Caco-2 (cell line): Measurements from ENCODE around the gene LCAT. TPM values are rescaled to one million over a fixed set of nuclear protein-coding genes. Genes with fewer than 3 reads are reported as not detected.

Experiments
- BruUV-seq: library from RNA; stranded (reverse); fragments of 400-500 nt; replicated peaks from 2 replicates; lab custom pipeline; 2021; lab: Mats Ljungman, UMichigan
- CTCF ChIA-PET: fragments of 300-600 bp; sonication (Branson Sonifier 250); formaldehyde crosslinking; loops from one replicate; lab custom pipeline; 2022; ENCODE audit warnings: antibody characterized with exemption; lab: Charles Lee
- POLR2A ChIA-PET: fragments of 300-600 bp; sonication (Branson Sonifier 250); formaldehyde crosslinking; loops from one replicate; lab custom pipeline; 2022; ENCODE audit warnings: antibody characterized with exemption; lab: Charles Lee
- DNase-seq, 2 experiments: peaks; one replicate each; pipeline versions ENCODE4 v3.0.0 to v3.0.0-alpha.2; 2020 to 2022
- H3K27me3 ChIP-seq: replicated peaks from 2 replicates; pipeline ENCODE4 v1.6.0; 2011; ENCODE audit warnings: low read length; ENCODE audit not compliant: control insufficient read depth, insufficient read depth
- H3K36me3 ChIP-seq: 2 replicates; pipeline ENCODE4 v1.5.1; 2011; ENCODE audit warnings: low read length; ENCODE audit not compliant: control insufficient read depth, insufficient read depth
- H3K4me1 ChIP-seq: fragments of 250-450 bp; sonication (Bioruptor Pico); 2 replicates; pipeline ENCODE4 v1.5.1; 2020; ENCODE audit warnings: mild to moderate bottlenecking
- H3K4me3 ChIP-seq: 2 replicates; pipeline ENCODE4 v1.5.1; 2011; ENCODE audit warnings: low read depth, mild to moderate bottlenecking, control low read depth, low read length
- H3K9me3 ChIP-seq: fragments of 250-450 bp; sonication (Bioruptor Pico); 2 replicates; pipeline ENCODE4 v1.5.1; 2020; ENCODE audit warnings: mild to moderate bottlenecking, moderate library complexity
- H3K27ac Mint-ChIP-seq: one replicate; pipeline ENCODE4 v1.8.0; 2022; ENCODE audit warnings: mixed read lengths; ENCODE audit not compliant: unreplicated experiment
- H3K27me3 Mint-ChIP-seq: one replicate; pipeline ENCODE4 v1.8.0; 2022; ENCODE audit warnings: mixed read lengths; ENCODE audit not compliant: insufficient read depth, unreplicated experiment
- H3K36me3 Mint-ChIP-seq: one replicate; pipeline ENCODE4 v1.8.0; 2022; ENCODE audit warnings: mild to moderate bottlenecking, mixed read lengths; ENCODE audit not compliant: insufficient read depth, unreplicated experiment
- H3K4me1 Mint-ChIP-seq: one replicate; pipeline ENCODE4 v1.8.0; 2022; ENCODE audit warnings: low read depth, mixed read lengths; ENCODE audit not compliant: unreplicated experiment
- H3K4me3 Mint-ChIP-seq: one replicate; pipeline ENCODE4 v1.8.0; 2022; ENCODE audit warnings: mild to moderate bottlenecking, moderate library complexity, mixed read lengths; ENCODE audit not compliant: unreplicated experiment
- H3K9me3 Mint-ChIP-seq: one replicate; pipeline ENCODE4 v1.8.0; 2022; ENCODE audit warnings: mixed read lengths; ENCODE audit not compliant: unreplicated experiment
- intact Hi-C: fragments of 100-400 bp; cut with micrococcal nuclease; formaldehyde crosslinking; loops from one replicate; pipeline ENCODE4 v1.10.0; 2022; ENCODE audit not compliant: unreplicated experiment
- total RNA-seq: library from RNA; stranded (reverse); gene quantifications from 2 replicates; pipeline ENCODE4 v1.2.3, GENCODE V29; 2022
- TF ChIP-seq, protein P1 (sequence below), 2 experiments: fragments of 200-600 bp in 1 of 2; IDR thresholded peaks; 1 replicate in 1 of 2; 2 replicates in 1 of 2; pipeline versions ENCODE4 v1.5.1 to v1.8.0; 2011 to 2022; ENCODE audit warnings: antibody characterized with exemption in 1 of 2, control low read depth in 1 of 2, inconsistent platforms in 1 of 2, low read depth in 1 of 2, low read length in 1 of 2, mild to moderate bottlenecking in 1 of 2, moderate library complexity in 1 of 2; ENCODE audit not compliant: insufficient read depth in 1 of 2, severe bottlenecking in 1 of 2, unreplicated experiment in 1 of 2

LCAT gene
- total RNA-seq, 1 experiment from 2014 or later: 33.3 TPM

DNA sequence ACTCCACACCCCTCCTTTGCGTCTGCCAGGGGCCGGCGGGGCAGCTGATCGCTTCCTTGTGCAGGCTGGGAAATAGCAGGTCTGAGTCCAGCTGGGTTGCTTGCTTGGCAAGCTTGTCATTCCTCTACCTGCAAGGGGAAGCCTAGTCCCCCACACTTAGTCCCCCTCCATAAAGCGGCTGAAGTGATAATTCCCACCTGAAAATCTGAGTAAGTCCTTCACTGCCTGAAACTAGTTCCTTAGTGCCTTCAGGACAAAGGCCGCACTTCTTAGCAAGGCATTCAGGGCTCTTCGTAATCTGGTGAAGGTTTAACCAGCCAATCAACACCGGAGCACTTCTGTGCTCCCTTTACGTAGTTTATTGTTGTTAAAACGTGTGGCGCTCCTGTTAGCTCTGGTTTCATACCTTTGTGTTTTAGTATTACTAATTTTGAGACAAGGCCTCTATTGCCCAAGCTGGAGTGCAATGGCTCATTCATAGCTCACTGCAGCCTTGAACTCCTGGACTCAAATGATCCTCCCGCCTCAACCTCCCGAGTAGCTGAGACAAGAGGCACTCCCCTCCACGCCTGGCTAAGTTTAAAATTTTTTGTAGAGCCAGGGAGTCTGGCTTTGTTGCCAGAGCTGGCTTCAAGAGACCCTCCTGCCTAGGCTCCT, 50.0 kb downstream of the LCAT start:
- TF ChIP-seq, protein P1, sequence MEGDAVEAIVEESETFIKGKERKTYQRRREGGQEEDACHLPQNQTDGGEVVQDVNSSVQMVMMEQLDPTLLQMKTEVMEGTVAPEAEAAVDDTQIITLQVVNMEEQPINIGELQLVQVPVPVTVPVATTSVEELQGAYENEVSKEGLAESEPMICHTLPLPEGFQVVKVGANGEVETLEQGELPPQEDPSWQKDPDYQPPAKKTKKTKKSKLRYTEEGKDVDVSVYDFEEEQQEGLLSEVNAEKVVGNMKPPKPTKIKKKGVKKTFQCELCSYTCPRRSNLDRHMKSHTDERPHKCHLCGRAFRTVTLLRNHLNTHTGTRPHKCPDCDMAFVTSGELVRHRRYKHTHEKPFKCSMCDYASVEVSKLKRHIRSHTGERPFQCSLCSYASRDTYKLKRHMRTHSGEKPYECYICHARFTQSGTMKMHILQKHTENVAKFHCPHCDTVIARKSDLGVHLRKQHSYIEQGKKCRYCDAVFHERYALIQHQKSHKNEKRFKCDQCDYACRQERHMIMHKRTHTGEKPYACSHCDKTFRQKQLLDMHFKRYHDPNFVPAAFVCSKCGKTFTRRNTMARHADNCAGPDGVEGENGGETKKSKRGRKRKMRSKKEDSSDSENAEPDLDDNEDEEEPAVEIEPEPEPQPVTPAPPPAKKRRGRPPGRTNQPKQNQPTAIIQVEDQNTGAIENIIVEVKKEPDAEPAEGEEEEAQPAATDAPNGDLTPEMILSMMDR (IDR thresholded peaks at IDR 0.05; ENCODE audit: insufficient read depth in 1 of 2, low read depth in 1 of 2, low read length in 1 of 2, severe bottlenecking in 1 of 2, unreplicated experiment in 1 of 2): no peak
- TSS peak; percentile 37 for BruUV-seq
- ChIA-PET POLR2A (interaction anchor here (1.4 kb wide), 1 partner anchor 42 kb away, joined by 4 read pairs; no protein-coding TSS in a partner anchor), CTCF (interaction anchor here (0.8 to 1.3 kb wide), 3 partner anchors 10 to 147 kb away, joined by 3 to 4 read pairs (median 3); no protein-coding TSS in a partner anchor)
- H3K9me3 ChIP-seq: no peaks in the 10 kb centered on the region
- H3K27me3 ChIP-seq: no peaks in the 10 kb centered on the region
- peak overlapping the region; percentile 99 for H3K4me3 ChIP-seq
- Mint-ChIP-seq H3K4me3 (peak overlapping the region; percentile 89), H3K27me3 (no peaks in the 10 kb centered on the region), H3K27ac (peak overlapping the region; percentile 97), H3K9me3 (no peaks in the 10 kb centered on the region), H3K4me1 (peaks cover 14% of the 10 kb centered on the region), H3K36me3 (peaks cover 17% of the 10 kb centered on the region)
- no peak for DNase-seq
- intact Hi-C loops: loop anchor here (1.0 to 2.0 kb wide), 2 partner anchors 41 to 48 kb away; partner anchors contain the start of gene NUTF2
- no peaks in the 10 kb centered on the region for H3K36me3 ChIP-seq
- peaks cover 17% of the 10 kb centered on the region; the same call in 1 of the 2 replicates for H3K4me1 ChIP-seq

DNA sequence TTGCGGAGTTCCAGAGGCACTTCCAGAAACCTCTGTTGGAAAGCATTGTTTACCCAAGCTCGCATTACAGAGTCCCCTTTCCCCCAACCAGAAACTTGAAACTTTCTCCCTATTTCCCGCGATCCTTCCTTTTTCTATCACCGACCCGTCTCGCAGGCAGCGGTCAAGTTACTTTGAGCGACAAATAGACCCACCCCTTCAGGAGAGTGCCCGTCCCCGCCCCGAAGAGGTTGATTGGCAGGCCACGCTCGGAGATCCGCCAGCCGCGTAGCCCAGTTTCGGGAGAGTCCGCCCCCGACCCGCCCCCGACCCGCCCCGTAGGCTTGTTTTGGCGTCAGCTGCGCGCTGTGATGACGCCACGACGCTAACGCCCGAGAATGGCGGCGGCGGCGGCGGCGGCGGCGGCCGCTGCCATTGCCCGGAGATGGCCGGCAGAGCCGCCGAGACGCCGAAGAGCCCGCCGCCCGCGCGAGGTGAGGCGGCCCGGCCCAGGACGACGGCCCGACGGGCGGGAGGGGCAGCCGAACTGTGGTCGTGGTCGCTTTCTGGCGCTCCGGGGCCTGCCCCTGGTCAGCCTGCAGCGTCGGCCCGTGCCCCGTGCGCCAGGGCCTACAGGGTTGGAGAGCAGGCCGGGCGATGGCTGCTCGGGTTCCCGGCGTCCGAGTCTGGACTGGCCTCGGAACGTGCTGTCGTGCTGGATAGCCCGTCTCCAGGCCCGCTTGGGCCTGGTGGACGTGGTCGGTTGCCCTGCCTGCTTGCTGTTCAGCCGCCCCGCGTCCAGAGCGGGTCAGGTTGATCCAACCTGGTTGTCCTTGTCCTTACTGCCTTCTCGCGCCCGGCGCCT, 50.8 kb downstream of the LCAT start, which contains the start of gene PSKH1:
Gene PSKH1, plus strand, starts transcription at position 356 of the 844 bp plus-strand sequence. CDS start 15,496 bp downstream, outside the sequence.
- Mint-ChIP-seq H3K4me1 (peaks cover 14% of the 10 kb centered on the region), H3K27me3 (no peaks in the 10 kb centered on the region), H3K27ac (peak within 1 kb of the TSS; percentile 97), H3K4me3 (peak within 1 kb of the TSS; percentile 89), H3K9me3 (no peaks in the 10 kb centered on the region), H3K36me3 (peaks cover 17% of the 10 kb centered on the region)
- H3K27me3 ChIP-seq: no peaks in the 10 kb centered on the region
- intact Hi-C loops: loop anchor here (1.0 to 2.0 kb wide), 2 partner anchors 42 to 47 kb away; partner anchors contain the start of gene NUTF2
- DNase-seq: peak; percentile 98
- H3K4me3 ChIP-seq: peak within 1 kb of the TSS; percentile 99
- H3K4me1 ChIP-seq: peaks cover 17% of the 10 kb centered on the region; the same call in 1 of the 2 replicates
- BruUV-seq: no TSS peak
- POLR2A ChIA-PET: interaction anchor here (0.6 to 1.4 kb wide), 4 partner anchors 28 to 326 kb away, joined by 4 to 5 read pairs (median 4); partner anchors contain the start of genes RANBP10 and TSNAXIP1
- no peaks in the 10 kb centered on the region for H3K36me3 ChIP-seq
- H3K9me3 ChIP-seq: no peaks in the 10 kb centered on the region
- TF ChIP-seq, protein P1 (IDR thresholded peaks at IDR 0.05; ENCODE audit: insufficient read depth in 1 of 2, low read depth in 1 of 2, low read length in 1 of 2, severe bottlenecking in 1 of 2, unreplicated experiment in 1 of 2): no peak
- CTCF ChIA-PET: interaction anchor here (0.7 to 1.3 kb wide), 5 partner anchors 9 to 233 kb away, joined by 3 to 6 read pairs (median 4); partner anchors contain the start of gene ACD
